CD4-positive, CD25-positive, alpha-beta regulatory T cell (primary cell): ENCODE measurements around the gene MAST2. TPM values are rescaled to one million over a fixed set of nuclear protein-coding genes. Genes with fewer than 3 reads are reported as not detected.
"Not testable (repeated sequence)": the region's sequence is repeated elsewhere in the genome, so short reads cannot be mapped to it uniquely, and the experiment has no call there.

Experiments
- ATAC-seq, 2 donors: fragments of 150-1000 bp; cut with Tn5 transposase; one replicate each; pipeline ENCODE4 v1.10.0; 2021; ENCODE audit warnings: low read depth in 2 of 2, moderate number of reproducible peaks in 2 of 2, moderate library complexity in 1 of 2
- DNase-seq, 3 donors: peaks; one replicate each; pipeline versions ENCODE4 v3.0.0 to v3.0.0-alpha.2; 2012 to 2022; ENCODE audit warnings: mixed read lengths in 1 of 3
- H3K27ac ChIP-seq: one replicate; pipeline ENCODE4 v1.7.0; 2013; ENCODE audit warnings: mild to moderate bottlenecking, low read length; ENCODE audit not compliant: insufficient read depth, poor library complexity, severe bottlenecking
- H3K27me3 ChIP-seq: one replicate; pipeline ENCODE4 v1.7.0; 2013; ENCODE audit warnings: low read length; ENCODE audit not compliant: control insufficient read depth, insufficient read depth
- H3K36me3 ChIP-seq: one replicate; pipeline ENCODE4 v1.7.0; 2013; ENCODE audit warnings: mild to moderate bottlenecking, low read length, moderate library complexity; ENCODE audit not compliant: control insufficient read depth, insufficient read depth
- H3K4me1 ChIP-seq: 2 replicates; pipeline ENCODE4 v1.7.0; 2013; ENCODE audit warnings: mild to moderate bottlenecking, low read length; ENCODE audit not compliant: insufficient read depth, control insufficient read depth, poor library complexity, severe bottlenecking
- H3K4me3 ChIP-seq: one replicate; pipeline ENCODE4 v1.7.0; 2013; ENCODE audit warnings: low read depth, mild to moderate bottlenecking, low read length, moderate library complexity
- H3K9me3 ChIP-seq, 2 experiments: 1 replicate in 1 of 2; 2 replicates in 1 of 2; pipeline ENCODE4 v1.7.0; 2013; ENCODE audit warnings: low read length in 2 of 2, mild to moderate bottlenecking in 1 of 2, moderate library complexity in 1 of 2; ENCODE audit not compliant: control insufficient read depth in 2 of 2
- H3K27ac Mint-ChIP-seq, 3 donors: one replicate each; pipeline ENCODE4 v1.8.0; 2020 to 2022; ENCODE audit warnings: mild to moderate bottlenecking in 3 of 3, mixed read lengths in 3 of 3, moderate library complexity in 2 of 3
- H3K27me3 Mint-ChIP-seq: one replicate; pipeline ENCODE4 v1.8.0; 2022; ENCODE audit warnings: mild to moderate bottlenecking, mixed read lengths
- H3K36me3 Mint-ChIP-seq: one replicate; pipeline ENCODE4 v1.8.0; 2020; ENCODE audit warnings: mixed read lengths
- H3K4me1 Mint-ChIP-seq, 4 donors: one replicate each; pipeline ENCODE4 v1.8.0; 2020 to 2022; ENCODE audit warnings: mixed read lengths in 4 of 4, mild to moderate bottlenecking in 1 of 4
- H3K4me3 Mint-ChIP-seq, 4 donors: one replicate each; pipeline ENCODE4 v1.8.0; 2020 to 2022; ENCODE audit warnings: mild to moderate bottlenecking in 4 of 4, mixed read lengths in 4 of 4, moderate library complexity in 3 of 4
- H3K9me3 Mint-ChIP-seq, 7 donors: one replicate each; pipeline ENCODE4 v1.8.0; 2020 to 2022; ENCODE audit warnings: mixed read lengths in 7 of 7, mild to moderate bottlenecking in 3 of 7, moderate library complexity in 2 of 7
- polyA plus RNA-seq, 4 donors: library from polyadenylated mRNA; unstranded; fragments of 300-500 nt; fragmentation: Illumina TruSeq; gene quantifications; one replicate each; pipeline ENCODE4 v1.2.3, GENCODE V29; 2021
- total RNA-seq: library from RNA; stranded (reverse); gene quantifications from one replicate; pipeline ENCODE4 v1.2.3, GENCODE V29; 2022

Gene MAST2
- total and polyA plus RNA-seq, 5 donors from 2014 or later = 0.71 to 13.1 (median 1.8) TPM

GRCh38 chr1:45923343-45923742 is 119.9 kb downstream of the MAST2 start:
- no peak for DNase-seq
- H3K27ac ChIP-seq = no peak overlapping the region
- no peak overlapping the region for H3K4me3 Mint-ChIP-seq
- no peaks in the 10 kb centered on the region for H3K27me3 ChIP-seq
- no peaks in the 10 kb centered on the region for H3K36me3 ChIP-seq
- no peaks in the 10 kb centered on the region for H3K27me3 Mint-ChIP-seq
- H3K4me1 ChIP-seq = no peaks in the 10 kb centered on the region
- H3K36me3 Mint-ChIP-seq = no peaks in the 10 kb centered on the region
- no peaks in the 10 kb centered on the region for H3K9me3 Mint-ChIP-seq
- no peak overlapping the region for H3K27ac Mint-ChIP-seq
- H3K9me3 ChIP-seq = no peaks in the 10 kb centered on the region
- H3K4me3 ChIP-seq = no peak overlapping the region
- H3K4me1 Mint-ChIP-seq = peaks cover 0 to 5% (median 0%) of the 10 kb centered on the region in 4 donors
- ATAC-seq = no peak

- Histone ChIP-seq H3K9me3 (no peaks in the 10 kb centered on the region), H3K36me3 (no peaks in the 10 kb centered on the region), H3K4me1 (no peaks in the 10 kb centered on the region), H3K4me3 (no peak overlapping the region), H3K27me3 (no peaks in the 10 kb centered on the region), H3K27ac (no peak overlapping the region)
- no peaks in the 10 kb centered on the region for H3K27me3 Mint-ChIP-seq
- ATAC-seq (no peak), DNase-seq (no peak)
- no peak overlapping the region for H3K27ac Mint-ChIP-seq
- H3K36me3 Mint-ChIP-seq = no peaks in the 10 kb centered on the region
- peaks cover 0 to 5% (median 2%) of the 10 kb centered on the region in 4 donors for H3K4me1 Mint-ChIP-seq
- H3K4me3 Mint-ChIP-seq = no peak overlapping the region
- H3K9me3 Mint-ChIP-seq = no peaks in the 10 kb centered on the region
Measured at GRCh38 chr1:45924736-45925135, 121.3 kb downstream of the MAST2 start.

- Mint-ChIP-seq H3K27ac (no peak overlapping the region), H3K4me1 (peaks cover 0 to 5% (median 2%) of the 10 kb centered on the region in 4 donors), H3K36me3 (no peaks in the 10 kb centered on the region), H3K4me3 (no peak overlapping the region), H3K9me3 (no peaks in the 10 kb centered on the region), H3K27me3 (no peaks in the 10 kb centered on the region)
- ATAC-seq = no peak
- DNase-seq = no peak
- H3K27me3 ChIP-seq = no peaks in the 10 kb centered on the region
- no peaks in the 10 kb centered on the region for H3K36me3 ChIP-seq
- H3K27ac ChIP-seq = no peak overlapping the region
- H3K4me1 ChIP-seq = no peaks in the 10 kb centered on the region
- no peak overlapping the region for H3K4me3 ChIP-seq
- H3K9me3 ChIP-seq = no peaks in the 10 kb centered on the region
Measured at GRCh38 chr1:45925728-45926287, 122.4 kb downstream of the MAST2 start.

- DNase-seq (no peak), ATAC-seq (no peak)
- H3K4me1 Mint-ChIP-seq = peaks cover 0 to 5% (median 2%) of the 10 kb centered on the region in 4 donors
- no peak overlapping the region for H3K27ac Mint-ChIP-seq
- H3K27me3 Mint-ChIP-seq = no peaks in the 10 kb centered on the region
- H3K9me3 Mint-ChIP-seq = no peaks in the 10 kb centered on the region
- H3K9me3 ChIP-seq = no peaks in the 10 kb centered on the region
- H3K4me1 ChIP-seq = no peaks in the 10 kb centered on the region
- H3K4me3 ChIP-seq = no peak overlapping the region
- H3K27me3 ChIP-seq = no peaks in the 10 kb centered on the region
- no peak overlapping the region for H3K27ac ChIP-seq
- no peak overlapping the region for H3K4me3 Mint-ChIP-seq
- no peaks in the 10 kb centered on the region for H3K36me3 ChIP-seq
- no peaks in the 10 kb centered on the region for H3K36me3 Mint-ChIP-seq
Measured at GRCh38 chr1:45926330-45926729, 122.9 kb downstream of the MAST2 start.

- H3K27ac ChIP-seq, ATAC-seq, H3K27me3 Mint-ChIP-seq, H3K9me3 ChIP-seq, DNase-seq, H3K36me3 Mint-ChIP-seq, H3K36me3 ChIP-seq, H3K4me1 Mint-ChIP-seq, H3K4me3 ChIP-seq, H3K27me3 ChIP-seq, H3K4me1 ChIP-seq, H3K4me3 Mint-ChIP-seq, H3K9me3 Mint-ChIP-seq: not testable (repeated sequence)
- H3K27ac Mint-ChIP-seq = peak overlapping the region in 1 of 3 donors; percentile 66
Measured at GRCh38 chr1:45927231-45927915, 124.0 kb downstream of the MAST2 start.

GRCh38 chr1:45928486-45929205 is 125.2 kb downstream of the MAST2 start:
- Histone ChIP-seq H3K9me3 (no peaks in the 10 kb centered on the region), H3K27me3 (no peaks in the 10 kb centered on the region), H3K4me1 (no peaks in the 10 kb centered on the region), H3K36me3 (no peaks in the 10 kb centered on the region), H3K27ac (no peak overlapping the region), H3K4me3 (no peak overlapping the region)
- no peaks in the 10 kb centered on the region for H3K27me3 Mint-ChIP-seq
- H3K9me3 Mint-ChIP-seq = no peaks in the 10 kb centered on the region
- H3K36me3 Mint-ChIP-seq = no peaks in the 10 kb centered on the region
- peaks cover 0 to 5% (median 2%) of the 10 kb centered on the region in 4 donors for H3K4me1 Mint-ChIP-seq
- H3K27ac Mint-ChIP-seq = no peak overlapping the region
- H3K4me3 Mint-ChIP-seq = no peak overlapping the region
- ATAC-seq (no peak), DNase-seq (no peak)

GRCh38 chr1:45929257-45929687 is 125.9 kb downstream of the MAST2 start:
- H3K4me3 Mint-ChIP-seq = no peak overlapping the region
- H3K27me3 Mint-ChIP-seq = no peaks in the 10 kb centered on the region
- H3K4me1 ChIP-seq = no peaks in the 10 kb centered on the region
- no peaks in the 10 kb centered on the region for H3K9me3 Mint-ChIP-seq
- peak overlapping the region in 1 of 3 donors; percentile 47 for H3K27ac Mint-ChIP-seq
- DNase-seq = no peak
- no peak overlapping the region for H3K4me3 ChIP-seq
- no peaks in the 10 kb centered on the region for H3K36me3 ChIP-seq
- no peaks in the 10 kb centered on the region for H3K9me3 ChIP-seq
- peaks cover 0 to 5% (median 2%) of the 10 kb centered on the region in 4 donors for H3K4me1 Mint-ChIP-seq
- no peaks in the 10 kb centered on the region for H3K36me3 Mint-ChIP-seq
- H3K27ac ChIP-seq = no peak overlapping the region
- no peak for ATAC-seq
- no peaks in the 10 kb centered on the region for H3K27me3 ChIP-seq
